Measurements from ENCODE around the gene NAV2.

NAV2 gene

GRCh38 chr11:20088397-20089225 lies 376.0 kb downstream of the NAV2 start:
- Histone ChIP-seq H3K27ac (ENCODE audit: low read depth, low read length) (no peak overlapping the region), H3K9me3 (ENCODE audit: control insufficient read depth, insufficient read depth, low read length) (no peaks in the 10 kb centered on the region), H3K27me3 (ENCODE audit: control insufficient read depth, insufficient read depth, low read length) (no peaks in the 10 kb centered on the region), H3K36me3 (ENCODE audit: control insufficient read depth, insufficient read depth, low read length) (peaks cover 94% of the 10 kb centered on the region), H3K9ac (ENCODE audit: low read depth, low read length) (no peak overlapping the region), H3K4me1 (ENCODE audit: control insufficient read depth, insufficient read depth, low read length) (no peaks in the 10 kb centered on the region), H3K4me3 (ENCODE audit: low read depth, low read length) (no peak overlapping the region)

- H3K4me3 ChIP-seq (ENCODE audit: low read depth, low read length), result no peak overlapping the region
- peaks cover 93% of the 10 kb centered on the region for H3K36me3 ChIP-seq (ENCODE audit: control insufficient read depth, insufficient read depth, low read length)
- H3K27ac ChIP-seq (ENCODE audit: low read depth, low read length), result no peak overlapping the region
- no peak overlapping the region for H3K9ac ChIP-seq (ENCODE audit: low read depth, low read length)
- no peaks in the 10 kb centered on the region for H3K4me1 ChIP-seq (ENCODE audit: control insufficient read depth, insufficient read depth, low read length)
- no peaks in the 10 kb centered on the region for H3K9me3 ChIP-seq (ENCODE audit: control insufficient read depth, insufficient read depth, low read length)
- no peaks in the 10 kb centered on the region for H3K27me3 ChIP-seq (ENCODE audit: control insufficient read depth, insufficient read depth, low read length)
These were observed 376.7 kb downstream of the NAV2 start for GRCh38 chr11:20089367-20089766.

GRCh38 chr11:20089796-20090653 lies 377.4 kb downstream of the NAV2 start:
- H3K27ac ChIP-seq (ENCODE audit: low read depth, low read length), result no peak overlapping the region
- peaks cover 93% of the 10 kb centered on the region for H3K36me3 ChIP-seq (ENCODE audit: control insufficient read depth, insufficient read depth, low read length)
- H3K27me3 ChIP-seq (ENCODE audit: control insufficient read depth, insufficient read depth, low read length), result no peaks in the 10 kb centered on the region

GRCh38 chr11:20090654-20091374 lies 378.2 kb downstream of the NAV2 start:
- Histone ChIP-seq H3K36me3 (ENCODE audit: control insufficient read depth, insufficient read depth, low read length) (peaks cover 93% of the 10 kb centered on the region), H3K27ac (ENCODE audit: low read depth, low read length) (no peak overlapping the region), H3K9me3 (ENCODE audit: control insufficient read depth, insufficient read depth, low read length) (no peaks in the 10 kb centered on the region), H3K27me3 (ENCODE audit: control insufficient read depth, insufficient read depth, low read length) (no peaks in the 10 kb centered on the region), H3K4me1 (ENCODE audit: control insufficient read depth, insufficient read depth, low read length) (no peaks in the 10 kb centered on the region), H3K4me3 (ENCODE audit: low read depth, low read length) (no peak overlapping the region), H3K9ac (ENCODE audit: low read depth, low read length) (no peak overlapping the region)

More at GRCh38 chr11:20089796-20090653, 377.4 kb downstream of the NAV2 start:
- Histone ChIP-seq H3K4me1 (ENCODE audit: control insufficient read depth, insufficient read depth, low read length) (no peaks in the 10 kb centered on the region), H3K9me3 (ENCODE audit: control insufficient read depth, insufficient read depth, low read length) (no peaks in the 10 kb centered on the region), H3K9ac (ENCODE audit: low read depth, low read length) (no peak overlapping the region), H3K4me3 (ENCODE audit: low read depth, low read length) (no peak overlapping the region)

GRCh38 chr11:20093775-20094174 lies 381.1 kb downstream of the NAV2 start:
- Histone ChIP-seq H3K27ac (ENCODE audit: low read depth, low read length) (peak overlapping the region; percentile 22), H3K4me3 (ENCODE audit: low read depth, low read length) (no peak overlapping the region), H3K4me1 (ENCODE audit: control insufficient read depth, insufficient read depth, low read length) (no peaks in the 10 kb centered on the region), H3K36me3 (ENCODE audit: control insufficient read depth, insufficient read depth, low read length) (peaks cover 94% of the 10 kb centered on the region), H3K9ac (ENCODE audit: low read depth, low read length) (no peak overlapping the region), H3K9me3 (ENCODE audit: control insufficient read depth, insufficient read depth, low read length) (no peaks in the 10 kb centered on the region), H3K27me3 (ENCODE audit: control insufficient read depth, insufficient read depth, low read length) (no peaks in the 10 kb centered on the region)

GRCh38 chr11:20095189-20095588 lies 382.6 kb downstream of the NAV2 start:
- H3K9ac ChIP-seq (ENCODE audit: low read depth, low read length), result no peak overlapping the region
- peaks cover 96% of the 10 kb centered on the region for H3K36me3 ChIP-seq (ENCODE audit: control insufficient read depth, insufficient read depth, low read length)
- no peaks in the 10 kb centered on the region for H3K9me3 ChIP-seq (ENCODE audit: control insufficient read depth, insufficient read depth, low read length)
- no peaks in the 10 kb centered on the region for H3K4me1 ChIP-seq (ENCODE audit: control insufficient read depth, insufficient read depth, low read length)
- H3K27me3 ChIP-seq (ENCODE audit: control insufficient read depth, insufficient read depth, low read length), result no peaks in the 10 kb centered on the region
- no peak overlapping the region for H3K4me3 ChIP-seq (ENCODE audit: low read depth, low read length)
- H3K27ac ChIP-seq (ENCODE audit: low read depth, low read length), result no peak overlapping the region

- H3K4me1 ChIP-seq (ENCODE audit: control insufficient read depth, insufficient read depth, low read length), result no peaks in the 10 kb centered on the region
- H3K27ac ChIP-seq (ENCODE audit: low read depth, low read length), result no peak overlapping the region
- no peaks in the 10 kb centered on the region for H3K27me3 ChIP-seq (ENCODE audit: control insufficient read depth, insufficient read depth, low read length)
- peaks cover 98% of the 10 kb centered on the region for H3K36me3 ChIP-seq (ENCODE audit: control insufficient read depth, insufficient read depth, low read length)
- H3K9ac ChIP-seq (ENCODE audit: low read depth, low read length), result no peak overlapping the region
- H3K9me3 ChIP-seq (ENCODE audit: control insufficient read depth, insufficient read depth, low read length), result no peaks in the 10 kb centered on the region
- no peak overlapping the region for H3K4me3 ChIP-seq (ENCODE audit: low read depth, low read length)
These were observed 384.9 kb downstream of the NAV2 start for GRCh38 chr11:20097319-20098221.

- H3K36me3 ChIP-seq (ENCODE audit: control insufficient read depth, insufficient read depth, low read length), result peaks cover 100% of the 10 kb centered on the region
- H3K9ac ChIP-seq (ENCODE audit: low read depth, low read length), result no peak overlapping the region
- H3K4me1 ChIP-seq (ENCODE audit: control insufficient read depth, insufficient read depth, low read length), result no peaks in the 10 kb centered on the region
- H3K27ac ChIP-seq (ENCODE audit: low read depth, low read length), result no peak overlapping the region
- H3K9me3 ChIP-seq (ENCODE audit: control insufficient read depth, insufficient read depth, low read length), result no peaks in the 10 kb centered on the region
- H3K4me3 ChIP-seq (ENCODE audit: low read depth, low read length), result no peak overlapping the region
- no peaks in the 10 kb centered on the region for H3K27me3 ChIP-seq (ENCODE audit: control insufficient read depth, insufficient read depth, low read length)
These were observed 386.9 kb downstream of the NAV2 start for GRCh38 chr11:20099527-20099926.

- Histone ChIP-seq H3K36me3 (ENCODE audit: control insufficient read depth, insufficient read depth, low read length) (peaks cover 87% of the 10 kb centered on the region), H3K27me3 (ENCODE audit: control insufficient read depth, insufficient read depth, low read length) (no peaks in the 10 kb centered on the region), H3K4me3 (ENCODE audit: low read depth, low read length) (no peak overlapping the region), H3K27ac (ENCODE audit: low read depth, low read length) (no peak overlapping the region), H3K9ac (ENCODE audit: low read depth, low read length) (no peak overlapping the region), H3K4me1 (ENCODE audit: control insufficient read depth, insufficient read depth, low read length) (no peaks in the 10 kb centered on the region), H3K9me3 (ENCODE audit: control insufficient read depth, insufficient read depth, low read length) (no peaks in the 10 kb centered on the region)
These were observed 389.8 kb downstream of the NAV2 start for GRCh38 chr11:20102397-20102796.

GRCh38 chr11:20103281-20103680 lies 390.6 kb downstream of the NAV2 start:
- Histone ChIP-seq H3K4me3 (ENCODE audit: low read depth, low read length) (no peak overlapping the region), H3K27me3 (ENCODE audit: control insufficient read depth, insufficient read depth, low read length) (no peaks in the 10 kb centered on the region), H3K9me3 (ENCODE audit: control insufficient read depth, insufficient read depth, low read length) (no peaks in the 10 kb centered on the region), H3K4me1 (ENCODE audit: control insufficient read depth, insufficient read depth, low read length) (no peaks in the 10 kb centered on the region), H3K36me3 (ENCODE audit: control insufficient read depth, insufficient read depth, low read length) (peaks cover 87% of the 10 kb centered on the region), H3K27ac (ENCODE audit: low read depth, low read length) (no peak overlapping the region), H3K9ac (ENCODE audit: low read depth, low read length) (no peak overlapping the region)
